Left renal cortex interstitium (tissue), 4 donors: ENCODE data around the gene MTNR1A. TPM values are rescaled to one million over a fixed set of nuclear protein-coding genes. Genes with fewer than 3 reads are reported as not detected.

Experiments used
- DNase-seq, 4 donors: peaks; one replicate each; pipeline ENCODE4 v3.0.0-alpha.2; 2013; ENCODE audit warnings: low read depth in 4 of 4, low spot score in 2 of 4, missing footprints in 1 of 4
- polyA plus RNA-seq, 4 donors: library from polyadenylated mRNA; unstranded; fragments of 120-200 nt; gene quantifications; one replicate each; pipeline ENCODE4 v1.2.1, GENCODE V29; 2013; ENCODE audit not compliant: insufficient read length in 4 of 4

The MTNR1A gene
- polyA plus RNA-seq: 1 to 10 TPM; 1.5 to 2.3 (median 1.9) TPM

- peak in 1 of 4 donors; percentile 29 for DNase-seq
Measured at GRCh38 chr4:186554914-186555827, at the start of gene MTNR1A. MTNR1A (minus strand) TSS chr4:186555567; CDS start chr4:186555365, 202 bp downstream.

GRCh38 chr4:186604124-186604807, 48.9 kb upstream of the MTNR1A start:
- DNase-seq: no peak

- DNase-seq: no peak
Measured at GRCh38 chr4:186602978-186603377, 47.6 kb upstream of the MTNR1A start.

- DNase-seq: no peak
Measured at GRCh38 chr4:186599483-186599882, 44.1 kb upstream of the MTNR1A start.

- DNase-seq: no peak
Measured at GRCh38 chr4:186598686-186599085, 43.3 kb upstream of the MTNR1A start.

- DNase-seq: no peak
Measured at GRCh38 chr4:186596850-186597390, 41.6 kb upstream of the MTNR1A start.

GRCh38 chr4:186596346-186596745, 41.0 kb upstream of the MTNR1A start:
- no peak for DNase-seq

- DNase-seq: no peak
Measured at GRCh38 chr4:186593587-186593973, 38.2 kb upstream of the MTNR1A start.

GRCh38 chr4:186592966-186593586, 37.7 kb upstream of the MTNR1A start:
- DNase-seq: no peak

- no peak for DNase-seq
Measured at GRCh38 chr4:186592445-186592844, 37.1 kb upstream of the MTNR1A start.

GRCh38 chr4:186591651-186592050, 36.3 kb upstream of the MTNR1A start:
- no peak for DNase-seq

GRCh38 chr4:186588503-186588902, 33.1 kb upstream of the MTNR1A start:
- no peak for DNase-seq

GRCh38 chr4:186587416-186588018, 32.1 kb upstream of the MTNR1A start:
- DNase-seq: peak in 1 of 4 donors; percentile 52

GRCh38 chr4:186586205-186586604, 30.8 kb upstream of the MTNR1A start:
- no peak for DNase-seq

GRCh38 chr4:186584912-186585311, 29.5 kb upstream of the MTNR1A start:
- DNase-seq: no peak

GRCh38 chr4:186581421-186581820, 26.1 kb upstream of the MTNR1A start:
- no peak for DNase-seq

- no peak for DNase-seq
Measured at GRCh38 chr4:186580669-186581068, 25.3 kb upstream of the MTNR1A start.

- no peak for DNase-seq
Measured at GRCh38 chr4:186570193-186570996, 15.0 kb upstream of the MTNR1A start.

GRCh38 chr4:186569533-186570192, 14.3 kb upstream of the MTNR1A start:
- DNase-seq: no peak
